Pancreas (tissue), 10 donors: ENCODE results near the gene UIMC1. TPM values are rescaled to one million over a fixed set of nuclear protein-coding genes. Genes with fewer than 3 reads are reported as not detected.
"Not testable (repeated sequence)": the region's sequence is repeated elsewhere in the genome, so short reads cannot be mapped to it uniquely, and the experiment has no call there.

Experiments used
- ATAC-seq, 4 donors: fragments of 200-7000 bp; cut with Tn5 transposase; one replicate each; pipeline versions ENCODE4 v1.8.0 to v1.9.1; 2020; ENCODE audit warnings: mild to moderate bottlenecking in 4 of 4, moderate library complexity in 4 of 4
- DNase-seq, 6 donors: peaks; one replicate each; pipeline ENCODE4 v3.0.0-alpha.2; 2020
- FAIRE-seq: peaks from 2 replicates; lab custom pipeline; 2012; peaks lifted over from hg19 to GRCh38; lab: Jason Lieb, UNC
- H3K27ac ChIP-seq, 4 donors: fragments of 200-600 bp; sonication (generic); 1 replicate in 3 of 4; 2 replicates in 1 of 4; pipeline versions ENCODE4 v1.5.0 to v1.8.0; 2020
- H3K27me3 ChIP-seq, 4 donors: fragments of 200-600 bp; one replicate each; pipeline ENCODE4 v1.8.0; 2021
- H3K36me3 ChIP-seq, 3 donors: fragments of 200-600 bp; sonication (generic) in 1 of 3; one replicate each; pipeline versions ENCODE4 v1.5.0 to v1.8.0; 2020 to 2021
- H3K4me1 ChIP-seq, 3 donors: fragments of 200-600 bp; one replicate each; pipeline ENCODE4 v1.8.0; 2021
- H3K4me3 ChIP-seq, 4 donors: fragments of 200-600 bp; sonication (generic) in 2 of 4; one replicate each; pipeline versions ENCODE4 v1.5.0 to v1.8.0; 2020 to 2021
- H3K9me3 ChIP-seq, 4 donors: fragments of 200-600 bp; one replicate each; pipeline ENCODE4 v1.8.0; 2021
- WGBS, 2 donors: extraction: QIAGEN DNeasy Blood & Tissue Kit; methylation state at CpG; one replicate each; pipeline ENCODE4 v1.1.7; 2013; 5-methylcytosine and 5-hydroxymethylcytosine counted together
- intact Hi-C, 3 donors: fragments of 100-400 bp; cut with DNase I; formaldehyde crosslinking; loops; one replicate each; pipeline versions ENCODE4 v1.11.1 to v1.14.2; 2022
- polyA plus RNA-seq, 2 donors: library from polyadenylated mRNA; stranded (reverse); fragments of 200-250 nt; gene quantifications; one replicate each; pipeline ENCODE4 v1.2.3, GENCODE V29; 2013
- total RNA-seq, 6 donors: library from RNA; stranded (reverse); fragmentation: NEBNext Ultra II Directional in 4 of 6; extraction: Animal tissue kit (Norgen Biotek cat#: 25700) in 4 of 6; gene quantifications; one replicate each; pipeline versions ENCODE4 v1.2.1 to v1.2.4, GENCODE V29; 2021 to 2023
- TF ChIP-seq, protein P1 (sequence below), 4 donors: fragments of 200-600 bp; sonication (generic) in 3 of 4; IDR thresholded peaks; one replicate each; pipeline versions ENCODE4 v1.5.0 to v1.8.0; 2021; ENCODE audit warnings: antibody characterized with exemption in 4 of 4
- donor health status: healthy with polysubstance abuse.
- donor health status: DM: no; HTN: no; CAD: no; lungs with moderate emphysema.
- donor health status: DM: no; HTN: no; CAD: no.
- donor health status: control.
- donor health status: control.
- donor health status: Bipolar disorder and iron deficiency.
- donor health status: DM: yes; HTN: yes; CAD: no.
- donor health status: DM: no; HTN: no; CAD: no.
- donor health status: DM: no; HTN: no; CAD: no.
- donor health status: DM: yes; HTN: yes; CAD: no.

The UIMC1 gene
- total and polyA plus RNA-seq, 8 donors, result 19.9 to 29.5 (median 23.0) TPM

DNA sequence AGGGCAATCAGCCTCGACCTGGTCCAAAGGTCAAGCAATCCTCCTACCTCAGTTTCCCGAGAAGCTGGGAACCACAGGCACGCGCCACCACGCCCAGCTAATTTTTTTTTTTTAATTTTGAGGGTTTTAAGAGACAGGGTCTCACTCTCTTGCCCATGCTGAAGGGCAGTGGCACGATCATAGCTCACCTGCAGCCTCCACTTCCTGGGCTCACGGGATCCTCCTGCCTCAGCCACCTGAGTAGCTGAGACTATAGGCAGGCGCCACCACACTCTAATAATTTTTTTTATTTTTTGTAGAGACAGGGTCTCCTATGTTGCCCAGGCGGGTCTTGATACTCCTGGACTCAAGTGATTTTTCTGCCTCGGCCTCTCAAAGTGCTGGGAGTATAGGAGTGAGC is 1.6 kb downstream of the UIMC1 start:
- ATAC-seq (no peak), FAIRE-seq (no peak), DNase-seq (no peak)
- 82 to 89% methylated on average over 10 of the region's 10 CpGs for WGBS, 2 donors
- H3K27ac ChIP-seq, result no peak overlapping the region
- intact Hi-C loops, result no loop called here
- no peaks in the 10 kb centered on the region for H3K36me3 ChIP-seq
- H3K4me3 ChIP-seq, result peak overlapping the region in 2 of 4 donors; percentile 57 to 81
- no peaks in the 10 kb centered on the region for H3K27me3 ChIP-seq
- H3K4me1 ChIP-seq, result peaks cover 5 to 13% (median 8%) of the 10 kb centered on the region in 3 donors
- no peaks in the 10 kb centered on the region for H3K9me3 ChIP-seq
- TF ChIP-seq, protein P1, sequence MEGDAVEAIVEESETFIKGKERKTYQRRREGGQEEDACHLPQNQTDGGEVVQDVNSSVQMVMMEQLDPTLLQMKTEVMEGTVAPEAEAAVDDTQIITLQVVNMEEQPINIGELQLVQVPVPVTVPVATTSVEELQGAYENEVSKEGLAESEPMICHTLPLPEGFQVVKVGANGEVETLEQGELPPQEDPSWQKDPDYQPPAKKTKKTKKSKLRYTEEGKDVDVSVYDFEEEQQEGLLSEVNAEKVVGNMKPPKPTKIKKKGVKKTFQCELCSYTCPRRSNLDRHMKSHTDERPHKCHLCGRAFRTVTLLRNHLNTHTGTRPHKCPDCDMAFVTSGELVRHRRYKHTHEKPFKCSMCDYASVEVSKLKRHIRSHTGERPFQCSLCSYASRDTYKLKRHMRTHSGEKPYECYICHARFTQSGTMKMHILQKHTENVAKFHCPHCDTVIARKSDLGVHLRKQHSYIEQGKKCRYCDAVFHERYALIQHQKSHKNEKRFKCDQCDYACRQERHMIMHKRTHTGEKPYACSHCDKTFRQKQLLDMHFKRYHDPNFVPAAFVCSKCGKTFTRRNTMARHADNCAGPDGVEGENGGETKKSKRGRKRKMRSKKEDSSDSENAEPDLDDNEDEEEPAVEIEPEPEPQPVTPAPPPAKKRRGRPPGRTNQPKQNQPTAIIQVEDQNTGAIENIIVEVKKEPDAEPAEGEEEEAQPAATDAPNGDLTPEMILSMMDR (IDR thresholded peaks at IDR 0.05), result no peak

- intact Hi-C loops, result no loop called here
- no peak for DNase-seq
- H3K4me1 ChIP-seq, result peaks cover 5 to 13% (median 8%) of the 10 kb centered on the region in 3 donors
- ATAC-seq, result no peak
- H3K9me3 ChIP-seq, result no peaks in the 10 kb centered on the region
- H3K27me3 ChIP-seq, result no peaks in the 10 kb centered on the region
- H3K36me3 ChIP-seq, result no peaks in the 10 kb centered on the region
- FAIRE-seq, result no peak
- TF ChIP-seq, protein P1 (IDR thresholded peaks at IDR 0.05), result no peak
- 72 to 73% methylated on average over 5 of the region's 5 CpGs for WGBS, 2 donors
- H3K4me3 ChIP-seq, result no peak overlapping the region
- no peak overlapping the region for H3K27ac ChIP-seq
These were observed 2.9 kb downstream of the UIMC1 start for GRCh38 chr5:177003649-177004048.

- DNase-seq, FAIRE-seq, H3K9me3 ChIP-seq, H3K4me1 ChIP-seq, H3K4me3 ChIP-seq, H3K27me3 ChIP-seq, intact Hi-C loops, ATAC-seq, H3K27ac ChIP-seq, H3K36me3 ChIP-seq: not testable (repeated sequence)
These were observed 7.1 kb downstream of the UIMC1 start for GRCh38 chr5:176999526-176999925.

- Histone ChIP-seq H3K4me3 (no peak overlapping the region), H3K27ac (no peak overlapping the region), H3K9me3 (no peaks in the 10 kb centered on the region), H3K4me1 (peaks cover 3 to 8% (median 5%) of the 10 kb centered on the region in 3 donors), H3K27me3 (no peaks in the 10 kb centered on the region), H3K36me3 (no peaks in the 10 kb centered on the region)
- intact Hi-C loops, result no loop called here
- DNase-seq, result no peak
- TF ChIP-seq, protein P1 (IDR thresholded peaks at IDR 0.05), result no peak
- no peak for ATAC-seq
- no peak for FAIRE-seq
- WGBS, 2 donors, result 97 to 98% methylated on average over 5 of the region's 5 CpGs
These were observed 7.8 kb downstream of the UIMC1 start for GRCh38 chr5:176998828-176999227.

DNA sequence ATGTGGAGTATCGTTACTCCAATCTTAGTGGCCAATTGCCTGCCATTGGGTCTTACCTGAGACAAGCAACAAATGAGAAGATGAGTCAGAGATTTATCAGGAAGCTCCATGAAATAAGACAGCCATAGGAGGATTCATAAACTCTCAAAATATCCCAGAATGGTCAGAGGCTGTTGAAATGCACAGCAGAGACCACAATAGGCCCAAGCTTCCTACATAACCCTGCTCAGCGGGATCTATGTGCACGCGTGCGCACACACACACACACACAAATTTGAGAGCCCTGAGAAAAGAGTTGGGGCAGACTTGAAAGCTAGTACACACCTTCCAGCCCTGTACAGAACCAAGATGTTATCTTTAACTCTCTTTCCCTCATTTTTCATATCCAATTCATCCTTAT is 9.8 kb downstream of the UIMC1 start:
- intact Hi-C loops, result no loop called here
- TF ChIP-seq, protein P1 (IDR thresholded peaks at IDR 0.05), result no peak
- 85 to 90% methylated on average over 5 of the region's 5 CpGs for WGBS, 2 donors
- H3K4me3 ChIP-seq, result no peak overlapping the region
- no peak for ATAC-seq
- peak overlapping the region in 1 of 4 donors; percentile 82 for H3K27ac ChIP-seq
- H3K27me3 ChIP-seq, result no peaks in the 10 kb centered on the region
- no peaks in the 10 kb centered on the region for H3K36me3 ChIP-seq
- no peak for DNase-seq
- peaks cover 3 to 8% (median 5%) of the 10 kb centered on the region in 3 donors for H3K4me1 ChIP-seq
- no peak for FAIRE-seq
- H3K9me3 ChIP-seq, result no peaks in the 10 kb centered on the region
